GM19395 (cell line): ENCODE measurements around the gene CBL.
"Not testable (repeated sequence)": the region's sequence is repeated elsewhere in the genome, so short reads cannot be mapped to it uniquely, and the experiment has no call there.

Experiments used
- ATAC-seq: cut with Tn5 transposase; IDR thresholded peaks from one replicate; pipeline ENCODE4 v1.9.1; 2021; ENCODE audit warnings: mild to moderate bottlenecking, moderate library complexity; ENCODE audit not compliant: unreplicated experiment

CBL gene

GRCh38 chr11:119184399-119184798 is 21.7 kb upstream of the CBL start:
- ATAC-seq, result not testable (repeated sequence)

- ATAC-seq, result no peak
Observed at GRCh38 chr11:119185981-119186634, 20.0 kb upstream of the CBL start.

- no peak for ATAC-seq
Observed at GRCh38 chr11:119187123-119187892, 18.8 kb upstream of the CBL start.

- ATAC-seq, result no peak
Observed at GRCh38 chr11:119188067-119188466, 18.1 kb upstream of the CBL start.

- ATAC-seq, result no peak
Observed at GRCh38 chr11:119188887-119189286, 17.3 kb upstream of the CBL start.

GRCh38 chr11:119189393-119189792 is 16.7 kb upstream of the CBL start:
- no peak for ATAC-seq

GRCh38 chr11:119190531-119190930 is 15.6 kb upstream of the CBL start:
- ATAC-seq, result no peak

- not testable (repeated sequence) for ATAC-seq
Observed at GRCh38 chr11:119191265-119191664, 14.9 kb upstream of the CBL start.

GRCh38 chr11:119192111-119192510 is 14.0 kb upstream of the CBL start:
- no peak for ATAC-seq

- no peak for ATAC-seq
Observed at GRCh38 chr11:119193001-119193400, 13.1 kb upstream of the CBL start.

- no peak for ATAC-seq
Observed at GRCh38 chr11:119193626-119194025, 12.5 kb upstream of the CBL start.

GRCh38 chr11:119194811-119195440 is 11.2 kb upstream of the CBL start:
- ATAC-seq, result no peak

- ATAC-seq, result no peak
Observed at GRCh38 chr11:119195680-119196079, 10.5 kb upstream of the CBL start.

GRCh38 chr11:119196833-119197483 is 9.2 kb upstream of the CBL start:
- peak; percentile 82 for ATAC-seq

- no peak for ATAC-seq
Observed at GRCh38 chr11:119198925-119199324, 7.2 kb upstream of the CBL start.

- ATAC-seq, result not testable (repeated sequence)
Observed at GRCh38 chr11:119201236-119201635, 4.9 kb upstream of the CBL start.

GRCh38 chr11:119202554-119202953 is 3.6 kb upstream of the CBL start:
- no peak for ATAC-seq

GRCh38 chr11:119204066-119204465 is 2.1 kb upstream of the CBL start:
- no peak for ATAC-seq

GRCh38 chr11:119205080-119205479 is 1.1 kb upstream of the CBL start:
- no peak for ATAC-seq

- ATAC-seq, result peak; percentile 39
Observed at GRCh38 chr11:119206511-119207414, 624 bp downstream of the CBL start.
